ENCODE data around the gene GPX7.

- TF ChIP-seq CTCF (tag by site-specific recombination; IDR thresholded peaks at IDR 0.05) (no peak), GLIS1 (tag by site-specific recombination; IDR thresholded peaks at IDR 0.05) (no peak), ZNF670 (tag by site-specific recombination; IDR thresholded peaks at IDR 0.05; ENCODE audit: low read depth) (no peak), ZSCAN18 (tag by site-specific recombination; IDR thresholded peaks at IDR 0.05) (no peak), KLF16 (tag by site-specific recombination; IDR thresholded peaks at IDR 0.05) (no peak), ZBTB8A (tag by site-specific recombination; IDR thresholded peaks at IDR 0.05) (no peak), SETDB1 (IDR thresholded peaks at IDR 0.05; ENCODE audit: insufficient read length, low read length) (no peak), ZNF292 (tag by site-specific recombination; IDR thresholded peaks at IDR 0.05; ENCODE audit: borderline replicate concordance, low read depth) (no peak), ZNF629 (tag by site-specific recombination; IDR thresholded peaks at IDR 0.05) (no peak)
Observed at GRCh38 chr1:52559875-52560274, 42.3 kb upstream of the GPX7 start.

All from HEK293 (cell line).